GM21360 (cell line): ENCODE results near the gene SULT1A2.
"Not testable (repeated sequence)": the region's sequence is repeated elsewhere in the genome, so short reads cannot be mapped to it uniquely, and the experiment has no call there.

Experiments
- ATAC-seq: cut with Tn5 transposase; IDR thresholded peaks from one replicate; pipeline ENCODE4 v1.9.1; 2021; ENCODE audit warnings: mild to moderate bottlenecking, moderate library complexity; ENCODE audit not compliant: unreplicated experiment

The SULT1A2 gene

GRCh38 chr16:28562199-28562598 is 34.7 kb downstream of the SULT1A2 start:
- ATAC-seq: no peak

GRCh38 chr16:28561557-28562187 is 35.2 kb downstream of the SULT1A2 start:
- ATAC-seq: no peak

- no peak for ATAC-seq
Observed at GRCh38 chr16:28558456-28558855, 38.4 kb downstream of the SULT1A2 start.

DNA sequence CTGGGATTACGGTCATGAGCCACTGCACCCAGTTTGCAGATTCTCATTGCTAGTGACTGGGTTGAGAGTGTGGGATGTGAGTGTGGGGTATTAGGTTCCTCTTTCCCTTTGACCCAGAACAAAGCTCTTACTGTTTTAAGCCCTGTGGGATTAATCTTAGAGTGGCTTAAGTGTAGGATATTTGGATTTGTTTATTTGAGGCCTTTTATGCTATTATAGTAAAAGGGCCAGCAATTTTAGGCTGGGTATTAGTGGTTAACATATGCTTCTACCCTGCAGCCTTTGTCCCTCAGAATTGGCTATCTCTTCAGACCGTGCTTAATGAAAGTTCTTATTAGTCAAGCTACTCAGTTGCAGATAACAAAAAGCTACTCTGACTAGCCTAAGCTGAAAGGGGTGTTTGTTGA is 39.9 kb downstream of the SULT1A2 start:
- ATAC-seq: no peak

DNA sequence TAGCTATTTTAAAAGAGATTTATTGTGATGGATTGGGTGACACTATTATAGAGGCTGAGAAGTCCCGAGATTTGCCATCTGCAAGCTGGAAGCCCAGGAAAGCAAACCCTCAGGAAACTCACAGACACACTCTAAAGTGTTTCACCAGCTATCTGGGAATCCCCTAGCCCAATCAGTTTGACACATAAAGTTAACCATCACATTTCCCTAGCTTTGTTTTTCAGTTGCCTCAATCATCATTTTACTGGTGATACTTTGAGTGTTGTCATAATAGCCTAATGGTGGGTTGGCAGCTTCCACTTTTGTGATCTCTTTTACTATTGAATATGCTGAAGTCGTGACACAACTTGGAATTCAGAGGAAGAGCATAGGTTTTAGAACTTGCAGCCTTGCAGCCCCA is 41.3 kb downstream of the SULT1A2 start:
- ATAC-seq: no peak

GRCh38 chr16:28554634-28555423 is 42.0 kb downstream of the SULT1A2 start:
- ATAC-seq: no peak

- peak; percentile 81 for ATAC-seq
Observed at GRCh38 chr16:28553776-28554633, 42.8 kb downstream of the SULT1A2 start, which contains the start of gene SGF29. Gene SGF29 (plus strand): TSS chr16:28553920. CDS start chr16:28581070, 27,150 bp downstream.

- ATAC-seq: no peak
Observed at GRCh38 chr16:28549301-28549899, 47.5 kb downstream of the SULT1A2 start.

DNA sequence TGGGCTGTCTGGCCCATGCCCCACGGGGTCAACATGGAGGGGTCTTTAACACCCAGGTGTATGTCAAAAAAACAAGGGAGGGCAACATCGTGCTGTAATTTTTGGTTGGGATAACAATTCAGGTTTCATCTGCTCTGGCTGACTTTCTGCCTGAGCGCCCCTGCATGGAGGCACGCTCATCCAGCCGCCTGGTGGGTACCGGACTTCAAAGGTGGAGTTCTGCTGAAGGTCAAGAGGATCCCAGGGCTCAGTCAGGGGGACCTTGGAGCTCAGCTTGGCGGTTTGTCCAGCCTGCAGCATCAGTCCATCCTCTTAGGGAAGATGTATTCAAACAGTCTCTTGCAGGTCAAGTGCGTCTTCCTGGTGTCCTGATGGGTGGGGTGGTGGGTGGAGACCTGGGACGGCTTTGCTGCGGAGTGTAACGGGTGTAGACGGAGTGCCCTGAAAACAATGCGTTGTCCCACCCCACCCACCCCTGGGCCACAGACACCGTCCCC is 48.5 kb downstream of the SULT1A2 start:
- no peak for ATAC-seq

- no peak for ATAC-seq
Observed at GRCh38 chr16:28546626-28547025, 50.2 kb downstream of the SULT1A2 start.

- ATAC-seq: not testable (repeated sequence)
Observed at GRCh38 chr16:28545964-28546363, 50.9 kb downstream of the SULT1A2 start.

GRCh38 chr16:28544998-28545397 is 51.9 kb downstream of the SULT1A2 start:
- no peak for ATAC-seq

GRCh38 chr16:28543072-28543471 is 53.8 kb downstream of the SULT1A2 start:
- no peak for ATAC-seq

GRCh38 chr16:28542646-28543045 is 54.2 kb downstream of the SULT1A2 start:
- ATAC-seq: no peak
